HG02763 (cell line): Measurements from ENCODE around the gene KIF26A.

Experiments used
- ATAC-seq: cut with Tn5 transposase; IDR thresholded peaks from one replicate; pipeline ENCODE4 v1.9.1; 2021; ENCODE audit warnings: mild to moderate bottlenecking, moderate library complexity; ENCODE audit not compliant: unreplicated experiment

KIF26A gene

GRCh38 chr14:104154246-104154645, 15.9 kb downstream of the KIF26A start:
- ATAC-seq, result no peak

GRCh38 chr14:104155513-104155912, 17.1 kb downstream of the KIF26A start:
- no peak for ATAC-seq

GRCh38 chr14:104156142-104156541, 17.8 kb downstream of the KIF26A start:
- no peak for ATAC-seq

- ATAC-seq, result no peak
These were observed 18.9 kb downstream of the KIF26A start for GRCh38 chr14:104157016-104157928.

- ATAC-seq, result no peak
These were observed 20.7 kb downstream of the KIF26A start for GRCh38 chr14:104158827-104159798.

- ATAC-seq, result no peak
These were observed 21.6 kb downstream of the KIF26A start for GRCh38 chr14:104159990-104160389.

- ATAC-seq, result no peak
These were observed 23.4 kb downstream of the KIF26A start for GRCh38 chr14:104161602-104162367.

GRCh38 chr14:104162495-104162894, 24.1 kb downstream of the KIF26A start:
- no peak for ATAC-seq

- no peak for ATAC-seq
These were observed 25.2 kb downstream of the KIF26A start for GRCh38 chr14:104163541-104163940.

- no peak for ATAC-seq
These were observed 25.7 kb downstream of the KIF26A start for GRCh38 chr14:104164041-104164440.

GRCh38 chr14:104164512-104164911, 26.1 kb downstream of the KIF26A start:
- ATAC-seq, result no peak

GRCh38 chr14:104166698-104167097, 28.3 kb downstream of the KIF26A start:
- ATAC-seq, result no peak

- ATAC-seq, result no peak
These were observed 30.2 kb downstream of the KIF26A start for GRCh38 chr14:104168603-104169002.

GRCh38 chr14:104169005-104169698, 30.8 kb downstream of the KIF26A start:
- ATAC-seq, result no peak

- ATAC-seq, result no peak
These were observed 31.5 kb downstream of the KIF26A start for GRCh38 chr14:104169699-104170479.

- no peak for ATAC-seq
These were observed 32.8 kb downstream of the KIF26A start for GRCh38 chr14:104171029-104171697.

GRCh38 chr14:104171895-104172294, 33.5 kb downstream of the KIF26A start:
- ATAC-seq, result no peak

- no peak for ATAC-seq
These were observed 34.0 kb downstream of the KIF26A start for GRCh38 chr14:104172349-104172748.

- no peak for ATAC-seq
These were observed 34.5 kb downstream of the KIF26A start for GRCh38 chr14:104172880-104173279.
